Measurements from ENCODE around the gene DOCK4. TPM values are rescaled to one million over a fixed set of nuclear protein-coding genes. Genes with fewer than 3 reads are reported as not detected.

DOCK4 gene
- total RNA-seq, 1 donor from 2014 or later = 14.9 TPM

DNA sequence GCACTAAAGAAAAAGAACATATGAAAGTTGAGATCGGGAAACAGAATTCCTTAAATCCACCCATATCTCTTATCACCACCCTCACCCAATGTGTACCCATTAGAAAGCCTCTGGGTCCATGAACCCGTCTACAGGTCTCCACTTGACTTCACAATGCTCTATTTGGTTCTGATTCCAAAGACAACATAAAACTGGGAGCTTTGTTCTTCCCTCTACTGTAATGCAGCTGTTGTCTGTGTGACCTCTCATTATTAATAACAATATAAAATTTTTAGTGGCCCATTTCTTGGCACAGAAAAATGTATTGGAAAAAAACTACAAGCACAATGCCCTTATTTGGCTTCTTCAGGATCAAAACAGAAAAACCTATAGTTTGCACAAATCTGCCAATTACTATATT, 30.0 kb downstream of the DOCK4 start:
- ATAC-seq (ENCODE audit: poor library complexity) (no peak), DNase-seq (no peak)
- intact Hi-C loops (cut with DNase I) = no loop called here

- ATAC-seq (ENCODE audit: poor library complexity) = no peak
- intact Hi-C loops (cut with DNase I) = no loop called here
- no peak for DNase-seq
Measured at GRCh38 chr7:112174192-112174591, 32.0 kb downstream of the DOCK4 start.

GRCh38 chr7:112173568-112173905, 32.7 kb downstream of the DOCK4 start:
- ATAC-seq (ENCODE audit: poor library complexity) = no peak
- intact Hi-C loops (cut with DNase I) = no loop called here
- no peak for DNase-seq

GRCh38 chr7:112172870-112173567, 33.2 kb downstream of the DOCK4 start:
- ATAC-seq (ENCODE audit: poor library complexity) = peak; percentile 48
- intact Hi-C loops (cut with DNase I) = no loop called here
- no peak for DNase-seq

- ATAC-seq (ENCODE audit: poor library complexity) (no peak), DNase-seq (no peak)
- intact Hi-C loops (cut with DNase I) = no loop called here
Measured at GRCh38 chr7:112171673-112172072, 34.5 kb downstream of the DOCK4 start.

DNA sequence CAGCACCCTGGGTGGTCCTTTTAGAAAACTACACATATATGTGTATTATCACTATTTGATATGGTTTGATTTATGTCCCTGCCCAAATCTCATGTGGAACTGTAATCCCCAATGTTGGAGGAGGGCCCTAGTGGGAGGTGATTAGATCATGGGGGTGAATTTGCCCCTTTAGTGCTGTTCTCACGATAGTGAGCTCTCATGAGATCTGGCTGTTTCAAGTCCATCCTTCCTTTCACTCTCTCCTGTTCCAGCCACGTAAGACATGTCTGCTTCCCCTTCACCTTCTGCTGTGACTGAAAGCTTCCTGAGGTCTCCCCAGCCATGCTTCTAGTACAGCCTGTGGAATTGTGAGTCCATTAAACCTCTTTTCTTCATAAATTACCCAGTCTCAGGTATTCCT, 37.3 kb downstream of the DOCK4 start:
- ATAC-seq (ENCODE audit: poor library complexity) (no peak), DNase-seq (no peak)
- intact Hi-C loops (cut with DNase I) = no loop called here

DNA sequence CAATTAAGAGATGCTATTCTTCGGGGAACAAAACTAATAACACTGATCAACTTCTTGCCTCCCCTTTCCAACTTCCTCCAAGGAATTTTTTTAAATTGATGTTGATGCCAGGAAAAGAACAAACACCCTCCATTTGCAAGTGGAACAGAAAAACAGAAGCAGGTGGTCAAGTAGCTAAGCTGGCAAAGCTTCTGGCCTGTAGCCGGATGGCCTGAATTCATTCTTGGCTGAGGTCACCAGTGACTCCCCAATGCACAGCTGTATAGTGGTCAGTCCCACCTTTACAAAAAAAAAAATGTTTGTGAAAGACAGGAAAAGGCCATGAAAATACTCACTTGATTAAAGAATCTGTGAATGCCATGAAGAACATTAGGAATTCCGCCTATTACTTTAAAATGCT, 39.1 kb downstream of the DOCK4 start:
- intact Hi-C loops (cut with DNase I) = no loop called here
- DNase-seq (no peak), ATAC-seq (ENCODE audit: poor library complexity) (no peak)

- ATAC-seq (ENCODE audit: poor library complexity) = no peak
- DNase-seq = no peak
- intact Hi-C loops (cut with DNase I) = no loop called here
Measured at GRCh38 chr7:112162784-112163506, 43.3 kb downstream of the DOCK4 start.

GRCh38 chr7:112162142-112162766, 43.9 kb downstream of the DOCK4 start:
- peak; percentile 90 for ATAC-seq (ENCODE audit: poor library complexity)
- intact Hi-C loops (cut with DNase I) = no loop called here
- DNase-seq = peak; percentile 54

DNA sequence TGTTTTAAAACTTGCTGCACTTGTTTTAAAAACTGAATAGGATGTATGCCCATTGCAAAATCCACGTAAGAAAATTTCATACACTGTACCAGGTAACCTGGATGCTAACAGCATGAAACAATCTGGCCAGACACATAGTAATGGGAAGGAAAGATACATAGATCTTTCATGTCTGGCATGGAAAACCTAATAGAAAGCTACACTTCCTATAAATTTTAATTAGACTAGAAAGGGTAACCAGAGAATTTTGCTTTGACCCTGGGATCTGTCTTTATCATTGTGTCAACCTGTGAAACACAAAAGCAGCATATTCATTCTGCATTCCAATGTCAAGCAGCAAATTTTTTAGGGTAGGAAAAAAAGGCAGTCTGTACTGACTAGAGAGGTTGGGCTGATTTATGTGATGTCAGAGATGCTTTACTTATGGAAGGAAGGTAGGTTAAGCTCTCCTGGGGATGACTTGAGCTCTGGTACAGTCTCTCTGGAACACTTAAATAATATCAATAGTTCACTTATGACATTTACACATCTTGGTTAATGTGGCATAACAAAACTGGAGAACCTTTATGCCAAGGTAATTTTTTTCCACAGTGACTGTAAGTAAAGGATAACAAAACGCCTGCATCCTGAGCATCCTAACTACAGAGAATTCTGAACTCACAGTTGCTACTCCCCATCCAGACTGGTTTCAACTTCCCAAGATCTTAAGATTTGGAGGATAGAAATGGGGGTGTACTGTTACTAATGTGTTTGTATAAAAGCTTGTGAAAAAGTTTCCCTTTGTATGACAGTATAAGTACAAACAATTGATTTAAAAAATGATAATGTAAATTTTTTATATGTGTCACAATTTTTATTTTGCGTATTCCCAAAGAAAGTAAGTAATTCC, 44.7 kb downstream of the DOCK4 start:
- no peak for ATAC-seq (ENCODE audit: poor library complexity)
- no peak for DNase-seq
- intact Hi-C loops (cut with DNase I) = no loop called here

GRCh38 chr7:112160771-112161150, 45.4 kb downstream of the DOCK4 start:
- ATAC-seq (ENCODE audit: poor library complexity) (no peak), DNase-seq (no peak)
- intact Hi-C loops (cut with DNase I) = no loop called here

- intact Hi-C loops (cut with DNase I) = no loop called here
- ATAC-seq (ENCODE audit: poor library complexity) (no peak), DNase-seq (no peak)
Measured at GRCh38 chr7:112160130-112160770, 45.9 kb downstream of the DOCK4 start.

GRCh38 chr7:112159351-112159750, 46.8 kb downstream of the DOCK4 start:
- ATAC-seq (ENCODE audit: poor library complexity) = no peak
- intact Hi-C loops (cut with DNase I) = no loop called here
- no peak for DNase-seq

GRCh38 chr7:112157072-112157471, 49.1 kb downstream of the DOCK4 start:
- DNase-seq = no peak
- no peak for ATAC-seq (ENCODE audit: poor library complexity)
- intact Hi-C loops (cut with DNase I) = no loop called here

DNA sequence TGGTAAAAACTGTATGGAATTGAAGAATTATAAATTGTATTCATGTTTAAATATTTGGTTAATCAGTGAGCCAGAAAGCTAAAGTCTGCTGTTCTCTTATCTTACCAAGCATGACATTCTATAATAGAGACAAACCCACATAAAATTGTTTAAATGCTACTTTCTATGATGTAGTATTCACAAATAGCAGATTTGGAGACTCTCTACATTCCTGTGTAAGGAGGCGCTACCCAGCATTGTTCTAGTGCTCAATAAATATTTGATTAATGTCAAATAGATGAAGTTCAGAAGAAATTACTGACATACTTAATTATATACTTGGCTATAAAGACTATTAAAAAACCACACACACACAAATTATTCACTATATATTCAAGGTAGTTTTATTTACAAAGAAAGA, 49.8 kb downstream of the DOCK4 start:
- DNase-seq (no peak), ATAC-seq (ENCODE audit: poor library complexity) (no peak)
- intact Hi-C loops (cut with DNase I) = no loop called here

- ATAC-seq (ENCODE audit: poor library complexity) (no peak), DNase-seq (no peak)
- intact Hi-C loops (cut with DNase I) = no loop called here
Measured at GRCh38 chr7:112154690-112155089, 51.5 kb downstream of the DOCK4 start.

DNA sequence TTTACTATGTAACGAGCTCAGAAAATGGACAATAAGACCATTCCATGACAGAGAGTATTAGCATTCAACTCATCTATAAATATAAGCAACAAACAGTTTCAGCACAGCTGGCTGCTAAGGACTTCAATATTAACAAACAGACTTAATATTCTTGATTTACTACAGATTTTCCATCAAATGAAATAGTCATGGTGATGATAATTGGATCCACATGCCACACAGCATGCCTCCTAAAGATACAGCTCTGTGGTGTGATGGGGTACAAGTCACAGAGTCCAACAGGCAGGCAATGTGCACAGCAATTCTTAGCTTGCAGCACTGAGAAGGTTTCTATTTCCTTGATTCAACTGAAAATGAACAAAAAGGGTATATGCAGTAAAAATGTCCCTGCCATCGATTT, 54.0 kb downstream of the DOCK4 start:
- intact Hi-C loops (cut with DNase I) = no loop called here
- no peak for ATAC-seq (ENCODE audit: poor library complexity)
- DNase-seq = no peak

DNA sequence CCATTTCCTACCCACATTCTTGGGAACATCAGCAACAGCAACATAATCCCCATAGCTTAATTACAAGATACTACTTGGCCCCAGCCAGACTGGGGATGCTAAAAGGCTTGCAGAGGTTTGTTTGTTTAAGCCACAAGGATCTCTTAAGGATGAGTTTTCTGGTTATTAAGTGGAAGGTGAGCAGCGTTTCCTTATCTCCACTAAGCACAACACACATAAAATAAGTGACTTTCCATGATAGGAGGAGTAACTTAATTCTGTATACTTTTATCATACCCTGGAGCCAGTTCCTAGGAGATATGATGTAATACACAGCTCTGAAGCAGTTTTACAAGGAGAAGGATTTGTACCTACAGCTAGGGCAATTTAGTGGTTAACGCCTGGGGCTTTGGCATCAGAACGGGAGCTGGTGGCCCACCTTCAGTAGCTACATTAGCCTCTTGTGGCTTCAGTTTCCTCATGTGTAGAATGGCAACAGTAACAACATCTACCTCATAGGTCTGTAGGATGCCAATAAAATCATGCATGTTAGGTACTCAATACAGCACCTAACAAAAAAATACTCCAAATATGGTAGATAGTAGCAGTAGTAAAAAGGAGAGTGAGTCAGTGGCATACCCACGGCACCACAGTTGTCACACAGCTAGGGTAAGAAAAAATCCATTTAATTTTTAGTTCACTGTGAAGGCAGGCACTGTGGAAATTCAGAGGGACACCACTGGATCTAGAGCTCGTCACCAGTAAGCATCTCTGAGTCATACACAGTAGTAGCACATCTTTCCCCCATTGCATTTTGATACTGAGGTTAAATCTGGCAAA, 55.2 kb downstream of the DOCK4 start:
- ATAC-seq (ENCODE audit: poor library complexity) = no peak
- no peak for DNase-seq
- intact Hi-C loops (cut with DNase I) = no loop called here
